Effector memory CD8-positive, alpha-beta T cell (primary cell): ENCODE data around the gene NTN1.

Source experiments
- ATAC-seq: fragments of 150-1000 bp; cut with Tn5 transposase; replicated peaks from 2 replicates; pipeline ENCODE4 v1.10.0; 2021; ENCODE audit warnings: mild to moderate bottlenecking, moderate library complexity
- DNase-seq, 3 experiments: peaks; one replicate each; pipeline ENCODE4 v3.0.0; 2021
- H3K27ac Mint-ChIP-seq, 2 donors: one replicate each; pipeline ENCODE4 v1.8.0; 2022; ENCODE audit warnings: mild to moderate bottlenecking in 2 of 2, mixed read lengths in 2 of 2, moderate library complexity in 2 of 2
- H3K27me3 Mint-ChIP-seq, 2 donors: one replicate each; pipeline ENCODE4 v1.8.0; 2022; ENCODE audit warnings: mixed read lengths in 2 of 2
- H3K36me3 Mint-ChIP-seq: one replicate; pipeline ENCODE4 v1.8.0; 2022; ENCODE audit warnings: mild to moderate bottlenecking, moderate library complexity, mixed read lengths; ENCODE audit not compliant: insufficient read depth
- H3K4me1 Mint-ChIP-seq, 2 donors: one replicate each; pipeline ENCODE4 v1.8.0; 2022; ENCODE audit warnings: low read depth in 2 of 2, mixed read lengths in 2 of 2
- H3K4me3 Mint-ChIP-seq, 2 donors: one replicate each; pipeline ENCODE4 v1.8.0; 2022; ENCODE audit warnings: mild to moderate bottlenecking in 2 of 2, mixed read lengths in 2 of 2, moderate library complexity in 2 of 2
- H3K9me3 Mint-ChIP-seq, 2 donors: one replicate each; pipeline ENCODE4 v1.8.0; 2022; ENCODE audit warnings: mixed read lengths in 2 of 2

The NTN1 gene

DNA sequence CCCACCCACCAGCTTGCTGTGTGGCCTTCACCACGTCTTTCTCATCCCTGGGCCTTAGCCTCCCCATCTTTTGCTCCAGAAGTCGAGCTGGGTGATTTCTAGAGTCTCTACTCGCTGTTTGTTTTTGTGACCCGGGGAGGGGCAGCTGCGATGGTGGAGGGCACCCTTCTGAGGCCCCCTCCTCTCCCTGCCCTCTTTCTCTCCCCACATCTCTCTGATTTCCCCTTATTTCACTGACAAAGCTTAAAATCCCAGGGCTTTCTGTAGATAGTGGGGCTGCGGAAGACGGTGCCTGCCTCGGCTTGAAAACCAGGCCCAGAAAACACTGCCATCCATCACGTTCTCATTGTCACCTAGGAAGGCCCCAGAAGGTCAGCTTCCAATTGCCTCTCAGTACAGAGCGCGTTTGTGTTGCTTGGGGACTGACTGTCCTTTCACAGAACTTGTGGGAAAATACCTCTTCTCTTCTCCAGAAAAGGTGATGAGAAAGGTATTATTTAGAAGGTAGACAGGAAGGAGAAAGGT lies 95.1 kb downstream of the NTN1 start:
- Mint-ChIP-seq H3K27me3 (peaks cover 30 to 52% of the 10 kb centered on the region in 2 donors), H3K4me1 (no peaks in the 10 kb centered on the region), H3K36me3 (no peaks in the 10 kb centered on the region), H3K4me3 (peak overlapping the region; percentile 57 to 58), H3K9me3 (no peaks in the 10 kb centered on the region), H3K27ac (no peak overlapping the region)
- ATAC-seq (no peak), DNase-seq (no peak)

DNA sequence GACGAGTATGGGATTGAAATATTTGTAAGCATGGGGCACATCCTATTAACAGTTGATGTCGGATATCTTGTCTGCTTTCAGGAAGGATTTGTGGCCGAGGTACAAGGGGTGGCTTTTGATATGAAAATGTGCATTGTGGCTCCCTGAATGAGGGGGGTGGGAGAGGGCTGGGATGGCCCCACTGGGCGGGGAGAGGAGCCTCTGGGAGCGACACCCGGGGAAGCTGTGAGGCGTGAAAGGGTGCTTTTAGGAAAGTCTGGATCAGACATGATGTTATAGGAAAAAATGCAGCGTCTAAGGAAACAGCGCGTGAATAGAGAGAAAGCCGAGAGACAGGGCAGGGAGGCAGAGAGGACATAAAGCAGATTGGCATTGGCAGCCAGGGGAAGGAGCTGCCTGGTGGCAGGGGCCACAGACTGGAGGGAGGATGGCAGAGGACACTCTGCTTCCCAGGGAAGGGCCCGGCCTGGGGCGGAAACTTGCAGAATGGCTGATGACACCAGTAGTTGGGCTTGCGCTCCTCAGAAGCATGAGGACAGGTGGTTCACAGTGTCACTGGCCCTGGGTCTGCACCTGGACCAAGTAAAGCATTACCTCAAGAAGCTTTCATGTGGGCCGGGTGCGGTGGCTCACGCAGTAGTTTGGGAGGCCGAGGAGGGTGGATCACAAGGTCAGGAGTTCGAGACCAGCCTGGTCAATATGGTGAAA lies 95.7 kb downstream of the NTN1 start:
- ATAC-seq (no peak), DNase-seq (no peak)
- H3K27ac Mint-ChIP-seq = no peak overlapping the region
- H3K9me3 Mint-ChIP-seq = no peaks in the 10 kb centered on the region
- peaks cover 30 to 52% of the 10 kb centered on the region in 2 donors for H3K27me3 Mint-ChIP-seq
- H3K4me3 Mint-ChIP-seq = no peak overlapping the region
- no peaks in the 10 kb centered on the region for H3K36me3 Mint-ChIP-seq
- no peaks in the 10 kb centered on the region for H3K4me1 Mint-ChIP-seq

- no peak overlapping the region for H3K4me3 Mint-ChIP-seq
- DNase-seq (peak in 1 of 3 experiments; percentile 5), ATAC-seq (no peak)
- no peak overlapping the region for H3K27ac Mint-ChIP-seq
- H3K36me3 Mint-ChIP-seq = no peaks in the 10 kb centered on the region
- peaks cover 42 to 54% of the 10 kb centered on the region in 2 donors for H3K27me3 Mint-ChIP-seq
- H3K9me3 Mint-ChIP-seq = no peaks in the 10 kb centered on the region
- H3K4me1 Mint-ChIP-seq = peaks cover 3 to 9% of the 10 kb centered on the region in 2 donors
Observed at GRCh38 chr17:9120471-9120870, 99.2 kb downstream of the NTN1 start.

DNA sequence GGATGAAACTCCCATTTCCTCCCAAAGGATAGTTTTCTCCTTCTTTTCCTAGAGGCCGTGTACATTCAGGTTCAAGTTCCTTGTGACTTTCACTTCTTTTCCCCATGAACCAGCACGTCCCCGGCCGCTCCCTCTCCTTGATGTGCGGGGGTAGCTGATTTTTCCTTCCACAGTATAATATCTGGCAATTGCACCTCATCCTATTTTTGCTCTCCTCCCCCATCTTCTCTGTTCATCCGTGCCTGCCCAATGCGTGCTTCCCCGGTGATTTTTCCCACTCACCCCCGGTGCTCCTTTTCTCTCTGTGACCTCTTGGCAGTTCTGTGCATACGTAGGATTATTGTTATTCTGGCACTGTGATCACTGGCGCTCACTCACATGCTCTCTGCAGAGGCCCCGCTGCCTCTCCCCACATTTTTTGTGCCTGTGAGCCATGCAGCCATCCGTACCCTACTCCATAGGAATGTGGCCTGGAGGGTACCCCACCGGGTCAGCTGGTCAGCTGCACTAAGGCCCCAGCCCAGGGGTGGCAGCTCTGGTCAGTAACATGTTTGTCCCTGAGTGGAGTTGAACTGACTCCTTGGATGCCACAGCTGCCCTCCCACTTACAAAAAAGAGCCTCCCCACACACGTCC lies 100.0 kb downstream of the NTN1 start:
- ATAC-seq = no peak
- Mint-ChIP-seq H3K27me3 (peaks cover 48 to 55% of the 10 kb centered on the region in 2 donors), H3K4me3 (no peak overlapping the region), H3K36me3 (no peaks in the 10 kb centered on the region), H3K9me3 (no peaks in the 10 kb centered on the region), H3K27ac (no peak overlapping the region), H3K4me1 (peaks cover 3 to 9% of the 10 kb centered on the region in 2 donors)
- DNase-seq = no peak

- no peak overlapping the region for H3K27ac Mint-ChIP-seq
- H3K9me3 Mint-ChIP-seq = no peaks in the 10 kb centered on the region
- peaks cover 3 to 9% of the 10 kb centered on the region in 2 donors for H3K4me1 Mint-ChIP-seq
- peaks cover 53 to 56% of the 10 kb centered on the region in 2 donors for H3K27me3 Mint-ChIP-seq
- no peak overlapping the region for H3K4me3 Mint-ChIP-seq
- ATAC-seq (no peak), DNase-seq (no peak)
- H3K36me3 Mint-ChIP-seq = no peaks in the 10 kb centered on the region
Observed at GRCh38 chr17:9123594-9124553, 102.6 kb downstream of the NTN1 start.

DNA sequence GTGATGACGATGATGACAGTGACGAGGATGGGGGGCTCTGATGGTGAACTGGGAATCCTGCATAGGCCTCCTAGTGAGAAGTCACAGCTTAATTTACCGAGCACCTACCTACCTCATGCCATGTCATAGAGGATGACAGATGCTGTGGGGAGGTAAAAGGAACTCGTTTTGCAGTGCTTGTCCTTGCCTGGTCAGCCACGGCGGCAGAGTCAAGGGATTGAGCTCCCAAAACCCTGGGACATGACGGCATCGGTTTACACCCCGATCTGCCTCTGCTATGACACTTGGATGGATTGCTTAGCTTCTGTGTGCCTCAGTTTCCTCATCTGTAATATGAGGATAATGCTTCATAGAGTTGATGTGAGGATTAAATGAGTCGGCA lies 103.2 kb downstream of the NTN1 start:
- H3K4me1 Mint-ChIP-seq = peaks cover 3 to 9% of the 10 kb centered on the region in 2 donors
- no peaks in the 10 kb centered on the region for H3K36me3 Mint-ChIP-seq
- H3K9me3 Mint-ChIP-seq = no peaks in the 10 kb centered on the region
- DNase-seq (no peak), ATAC-seq (no peak)
- peaks cover 53 to 56% of the 10 kb centered on the region in 2 donors for H3K27me3 Mint-ChIP-seq
- no peak overlapping the region for H3K27ac Mint-ChIP-seq
- no peak overlapping the region for H3K4me3 Mint-ChIP-seq

- Mint-ChIP-seq H3K4me1 (peaks cover 3 to 9% of the 10 kb centered on the region in 2 donors), H3K36me3 (no peaks in the 10 kb centered on the region), H3K4me3 (no peak overlapping the region), H3K9me3 (no peaks in the 10 kb centered on the region), H3K27me3 (peaks cover 53 to 56% of the 10 kb centered on the region in 2 donors), H3K27ac (no peak overlapping the region)
- DNase-seq = no peak
- no peak for ATAC-seq
Observed at GRCh38 chr17:9125722-9126121, 104.4 kb downstream of the NTN1 start.

DNA sequence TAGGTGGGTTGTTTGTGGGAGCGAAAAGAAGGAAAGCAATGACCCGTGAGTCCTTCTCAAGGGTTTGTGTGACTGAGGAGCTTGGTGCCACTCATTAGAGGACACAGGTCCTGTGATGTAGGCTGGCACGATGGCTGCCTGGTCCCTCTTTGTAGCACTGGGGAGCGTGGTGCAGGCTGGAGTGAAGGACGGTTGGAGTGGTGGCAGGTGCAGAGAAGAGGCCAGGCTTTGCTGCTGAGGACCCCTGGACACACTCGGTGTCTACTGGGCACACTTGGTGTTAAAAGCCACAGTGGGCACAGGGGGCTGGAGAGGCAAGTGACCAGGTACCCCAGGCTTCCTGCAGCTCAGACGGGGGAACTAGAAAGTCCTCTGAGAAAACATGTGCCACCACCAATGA lies 106.0 kb downstream of the NTN1 start:
- Mint-ChIP-seq H3K36me3 (no peaks in the 10 kb centered on the region), H3K9me3 (no peaks in the 10 kb centered on the region), H3K27me3 (peaks cover 43 to 48% of the 10 kb centered on the region in 2 donors), H3K4me1 (peaks cover 3 to 9% of the 10 kb centered on the region in 2 donors), H3K4me3 (no peak overlapping the region), H3K27ac (no peak overlapping the region)
- ATAC-seq = no peak
- no peak for DNase-seq

DNA sequence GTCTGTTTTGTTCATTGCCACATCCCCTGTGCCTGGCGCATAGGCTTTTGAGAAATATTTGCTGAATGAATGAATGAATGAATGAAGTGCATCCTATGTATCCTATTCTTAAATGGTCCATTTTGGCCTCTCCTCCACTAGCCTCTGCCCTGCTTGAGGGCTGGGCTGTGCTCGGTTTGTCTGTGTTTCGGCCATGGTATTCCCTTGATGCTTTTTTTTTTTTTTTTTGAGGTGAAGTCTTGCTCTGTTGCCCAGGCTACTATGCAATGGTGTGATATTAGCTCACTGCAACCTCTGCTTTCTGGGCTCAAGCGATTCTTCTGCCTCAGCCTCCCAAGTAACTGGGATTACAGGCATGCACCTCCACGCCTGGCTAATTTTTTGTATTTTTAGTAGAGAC lies 110.1 kb downstream of the NTN1 start:
- H3K27me3 Mint-ChIP-seq = peaks cover 32 to 37% of the 10 kb centered on the region in 2 donors
- H3K9me3 Mint-ChIP-seq = no peaks in the 10 kb centered on the region
- H3K4me1 Mint-ChIP-seq = no peaks in the 10 kb centered on the region
- ATAC-seq (no peak), DNase-seq (no peak)
- H3K4me3 Mint-ChIP-seq = no peak overlapping the region
- no peak overlapping the region for H3K27ac Mint-ChIP-seq
- H3K36me3 Mint-ChIP-seq = no peaks in the 10 kb centered on the region

DNA sequence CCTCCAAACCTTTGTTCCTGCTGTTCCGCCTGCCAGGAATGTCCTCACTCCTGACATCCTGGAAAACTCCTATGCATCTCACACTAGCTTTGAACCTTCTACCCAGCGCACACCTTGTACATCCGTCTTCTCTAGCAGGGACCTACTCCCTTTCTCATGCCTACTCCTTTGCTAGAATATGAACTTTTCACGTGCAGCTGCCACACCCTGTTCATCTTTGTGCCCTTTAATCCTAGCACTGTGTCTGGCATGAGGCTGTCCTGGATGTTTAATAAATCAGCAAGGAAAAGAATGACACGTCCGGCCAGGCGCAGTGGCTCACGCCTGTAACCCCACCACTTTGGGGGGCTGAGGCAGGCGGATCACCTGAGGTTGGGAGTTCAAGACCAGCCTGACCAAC lies 111.0 kb downstream of the NTN1 start:
- H3K4me1 Mint-ChIP-seq = no peaks in the 10 kb centered on the region
- H3K9me3 Mint-ChIP-seq = no peaks in the 10 kb centered on the region
- DNase-seq = no peak
- no peak overlapping the region for H3K27ac Mint-ChIP-seq
- peaks cover 23 to 28% of the 10 kb centered on the region in 2 donors for H3K27me3 Mint-ChIP-seq
- no peaks in the 10 kb centered on the region for H3K36me3 Mint-ChIP-seq
- ATAC-seq = no peak
- no peak overlapping the region for H3K4me3 Mint-ChIP-seq

DNA sequence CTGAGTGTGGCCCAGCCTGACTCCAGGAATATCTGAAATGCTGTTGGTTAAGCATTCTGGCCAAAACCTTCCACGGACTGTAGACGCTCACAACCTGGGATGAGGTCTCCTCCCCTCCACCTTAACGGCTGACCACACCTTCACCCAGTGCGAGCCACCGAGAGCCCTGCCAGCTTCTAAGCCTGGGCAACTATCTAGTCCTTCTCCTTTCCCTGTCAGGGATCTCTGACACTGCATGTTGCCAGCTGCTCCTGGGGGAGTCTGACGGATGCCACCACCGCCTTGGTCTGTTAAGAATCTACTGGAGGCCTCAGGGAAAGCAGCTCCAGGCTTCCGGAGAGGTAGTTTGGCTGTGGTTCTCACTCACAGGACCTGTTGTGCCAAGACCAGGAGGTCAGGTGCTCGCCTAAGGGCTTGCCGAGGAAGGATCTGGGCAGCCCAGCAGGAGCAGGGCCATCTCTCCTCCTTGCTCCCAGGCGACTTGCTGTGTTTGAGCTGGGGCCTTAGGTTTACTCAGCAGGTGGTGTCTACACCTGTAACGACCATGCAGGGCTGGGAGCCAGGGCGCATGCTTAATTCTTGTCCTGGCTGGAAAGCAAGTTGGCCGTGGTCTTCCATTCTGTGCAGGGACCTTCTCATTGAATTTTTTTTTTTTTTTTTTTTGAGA lies 111.8 kb downstream of the NTN1 start:
- no peak for ATAC-seq
- Mint-ChIP-seq H3K36me3 (no peaks in the 10 kb centered on the region), H3K27me3 (peaks cover 21 to 24% of the 10 kb centered on the region in 2 donors), H3K4me3 (no peak overlapping the region), H3K4me1 (no peaks in the 10 kb centered on the region), H3K27ac (no peak overlapping the region), H3K9me3 (no peaks in the 10 kb centered on the region)
- DNase-seq = no peak

DNA sequence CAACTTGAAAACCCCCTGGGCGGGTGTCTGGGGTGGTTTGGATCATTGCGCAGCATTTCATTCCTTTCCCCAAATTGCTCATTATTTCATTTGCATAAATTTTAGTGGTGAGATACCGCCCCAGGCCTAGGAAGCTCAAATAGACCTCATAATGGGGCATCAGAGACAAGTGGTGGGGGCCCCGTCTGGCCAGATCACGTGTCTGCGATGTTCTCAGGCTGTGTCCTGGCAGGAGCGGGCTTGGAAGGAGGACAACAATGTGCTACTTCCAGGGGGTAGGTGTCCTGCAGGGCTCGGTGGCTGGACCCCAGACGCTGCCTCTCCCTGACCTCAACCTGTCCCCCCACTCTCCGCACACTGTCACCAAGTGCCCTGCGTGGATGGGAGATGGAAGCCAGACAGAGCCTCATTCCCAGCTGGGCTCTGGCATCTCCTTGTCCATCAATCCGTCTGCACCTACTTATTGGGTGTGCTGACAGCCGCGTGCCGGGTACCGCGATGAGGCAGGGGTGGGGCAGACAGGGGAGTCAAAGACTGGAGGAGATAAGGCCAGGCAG lies 116.9 kb downstream of the NTN1 start:
- H3K4me3 Mint-ChIP-seq = no peak overlapping the region
- no peak for ATAC-seq

DNA sequence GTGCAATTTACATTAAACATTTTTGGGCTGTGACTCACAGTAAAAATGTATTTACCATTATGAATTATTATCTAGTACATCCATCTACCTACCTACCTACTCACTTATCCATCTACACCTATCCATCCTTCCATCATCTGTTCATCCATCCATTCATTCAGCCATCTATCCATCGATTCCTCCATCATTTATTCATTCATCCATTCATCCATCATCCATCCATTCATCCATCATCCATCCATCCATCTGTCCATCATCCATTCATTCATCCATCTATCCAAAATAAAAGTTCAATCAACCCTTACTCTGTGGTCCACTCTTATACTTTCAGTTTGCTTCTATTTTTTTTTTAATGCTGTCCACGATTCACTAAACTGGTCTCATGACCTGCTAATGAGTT lies 118.4 kb downstream of the NTN1 start:
- Mint-ChIP-seq H3K36me3 (no peaks in the 10 kb centered on the region), H3K27ac (no peak overlapping the region), H3K4me1 (no peaks in the 10 kb centered on the region), H3K27me3 (peaks cover 19 to 23% of the 10 kb centered on the region in 2 donors), H3K4me3 (no peak overlapping the region), H3K9me3 (no peaks in the 10 kb centered on the region)
- no peak for DNase-seq
- ATAC-seq = no peak

More for the DNA sequence above, 116.9 kb downstream of the NTN1 start:
- Mint-ChIP-seq H3K27ac (no peak overlapping the region), H3K9me3 (no peaks in the 10 kb centered on the region), H3K4me1 (no peaks in the 10 kb centered on the region), H3K27me3 (peaks cover 20 to 31% of the 10 kb centered on the region in 2 donors), H3K36me3 (no peaks in the 10 kb centered on the region)
- DNase-seq = no peak
